Osteocyte (in vitro differentiated cells): Measurements from ENCODE around the gene UBR4. TPM values are rescaled to one million over a fixed set of nuclear protein-coding genes. Genes with fewer than 3 reads are reported as not detected.
A peak's percentile ranks its signal among the peaks of the same experiment; 100 is the strongest.

Source experiments
- DNase-seq: peaks from one replicate; pipeline ENCODE4 v3.0.0; 2021; ENCODE audit warnings: mixed read lengths; ENCODE audit not compliant: unreplicated experiment; ENCODE audit errors: extremely low spot score
- H3K27ac Mint-ChIP-seq: one replicate; pipeline ENCODE4 v1.8.0; 2021; ENCODE audit warnings: mild to moderate bottlenecking, mixed read lengths; ENCODE audit not compliant: unreplicated experiment
- H3K27me3 Mint-ChIP-seq: one replicate; pipeline ENCODE4 v1.8.0; 2021; ENCODE audit warnings: mixed read lengths; ENCODE audit not compliant: unreplicated experiment
- H3K36me3 Mint-ChIP-seq: one replicate; pipeline ENCODE4 v1.8.0; 2021; ENCODE audit warnings: mixed read lengths; ENCODE audit not compliant: unreplicated experiment
- H3K4me1 Mint-ChIP-seq: one replicate; pipeline ENCODE4 v1.8.0; 2021; ENCODE audit warnings: mixed read lengths; ENCODE audit not compliant: unreplicated experiment
- H3K4me3 Mint-ChIP-seq: one replicate; pipeline ENCODE4 v1.8.0; 2021; ENCODE audit warnings: mild to moderate bottlenecking, moderate library complexity, mixed read lengths; ENCODE audit not compliant: unreplicated experiment
- H3K9me3 Mint-ChIP-seq: one replicate; pipeline ENCODE4 v1.8.0; 2021; ENCODE audit warnings: mixed read lengths; ENCODE audit not compliant: unreplicated experiment
- total RNA-seq: library from RNA; stranded (reverse); gene quantifications from 2 replicates; pipeline ENCODE4 v1.2.1, GENCODE V29; 2021
- TF ChIP-seq, protein P1 (sequence below): fragments of 200-600 bp; sonication (generic); IDR thresholded peaks from 2 replicates; pipeline ENCODE4 v1.5.0; 2021; ENCODE audit warnings: antibody characterized with exemption, mild to moderate bottlenecking, moderate library complexity

UBR4 gene
- total RNA-seq, 1 donor from 2014 or later: 161 TPM

GRCh38 chr1:19209439-19209989, 552 bp downstream of the UBR4 start:
- H3K27ac Mint-ChIP-seq: peak overlapping the region; percentile 93
- no peaks in the 10 kb centered on the region for H3K9me3 Mint-ChIP-seq
- peak overlapping the region; percentile 98 for H3K4me3 Mint-ChIP-seq
- H3K27me3 Mint-ChIP-seq: no peaks in the 10 kb centered on the region
- DNase-seq: no peak
- H3K36me3 Mint-ChIP-seq: peaks cover 5% of the 10 kb centered on the region
- peaks cover 58% of the 10 kb centered on the region for H3K4me1 Mint-ChIP-seq
- TF ChIP-seq, protein P1, sequence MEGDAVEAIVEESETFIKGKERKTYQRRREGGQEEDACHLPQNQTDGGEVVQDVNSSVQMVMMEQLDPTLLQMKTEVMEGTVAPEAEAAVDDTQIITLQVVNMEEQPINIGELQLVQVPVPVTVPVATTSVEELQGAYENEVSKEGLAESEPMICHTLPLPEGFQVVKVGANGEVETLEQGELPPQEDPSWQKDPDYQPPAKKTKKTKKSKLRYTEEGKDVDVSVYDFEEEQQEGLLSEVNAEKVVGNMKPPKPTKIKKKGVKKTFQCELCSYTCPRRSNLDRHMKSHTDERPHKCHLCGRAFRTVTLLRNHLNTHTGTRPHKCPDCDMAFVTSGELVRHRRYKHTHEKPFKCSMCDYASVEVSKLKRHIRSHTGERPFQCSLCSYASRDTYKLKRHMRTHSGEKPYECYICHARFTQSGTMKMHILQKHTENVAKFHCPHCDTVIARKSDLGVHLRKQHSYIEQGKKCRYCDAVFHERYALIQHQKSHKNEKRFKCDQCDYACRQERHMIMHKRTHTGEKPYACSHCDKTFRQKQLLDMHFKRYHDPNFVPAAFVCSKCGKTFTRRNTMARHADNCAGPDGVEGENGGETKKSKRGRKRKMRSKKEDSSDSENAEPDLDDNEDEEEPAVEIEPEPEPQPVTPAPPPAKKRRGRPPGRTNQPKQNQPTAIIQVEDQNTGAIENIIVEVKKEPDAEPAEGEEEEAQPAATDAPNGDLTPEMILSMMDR: no peak

DNA sequence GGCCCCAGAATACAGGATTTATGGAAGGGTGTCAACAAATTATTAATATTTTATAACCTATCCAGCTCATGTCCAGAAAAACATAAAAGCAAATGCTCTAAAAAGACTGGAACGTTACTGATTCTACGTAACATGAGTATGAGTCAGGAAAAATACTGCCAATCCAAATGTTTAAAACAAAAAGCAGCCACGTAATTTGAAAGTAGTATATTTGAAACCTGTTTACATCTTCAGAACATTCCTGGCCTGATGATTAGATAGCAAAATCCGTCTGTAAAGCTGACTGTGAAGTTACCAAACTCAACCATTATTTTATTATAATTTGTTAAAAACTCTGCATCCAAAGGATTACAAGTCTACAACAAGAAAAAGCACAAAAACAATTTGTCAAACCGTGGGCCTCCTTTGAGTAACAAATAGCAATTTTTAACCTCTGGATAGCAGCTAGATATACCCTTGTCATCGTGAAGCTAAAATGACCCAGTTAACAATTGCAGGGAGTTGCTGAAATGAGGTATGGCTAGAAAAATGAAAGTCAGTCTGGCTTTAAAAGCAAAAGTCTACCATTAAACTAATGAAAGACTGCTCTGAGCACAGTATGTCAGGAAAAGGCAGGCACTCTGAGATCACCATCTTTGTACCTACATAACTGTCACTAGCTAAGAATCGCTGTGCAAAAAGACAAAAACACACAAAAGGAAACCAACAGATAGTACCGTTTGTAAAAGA, 1.2 kb downstream of the UBR4 start:
- H3K4me1 Mint-ChIP-seq: peaks cover 63% of the 10 kb centered on the region
- H3K27ac Mint-ChIP-seq: peak overlapping the region; percentile 93
- H3K9me3 Mint-ChIP-seq: no peaks in the 10 kb centered on the region

DNA sequence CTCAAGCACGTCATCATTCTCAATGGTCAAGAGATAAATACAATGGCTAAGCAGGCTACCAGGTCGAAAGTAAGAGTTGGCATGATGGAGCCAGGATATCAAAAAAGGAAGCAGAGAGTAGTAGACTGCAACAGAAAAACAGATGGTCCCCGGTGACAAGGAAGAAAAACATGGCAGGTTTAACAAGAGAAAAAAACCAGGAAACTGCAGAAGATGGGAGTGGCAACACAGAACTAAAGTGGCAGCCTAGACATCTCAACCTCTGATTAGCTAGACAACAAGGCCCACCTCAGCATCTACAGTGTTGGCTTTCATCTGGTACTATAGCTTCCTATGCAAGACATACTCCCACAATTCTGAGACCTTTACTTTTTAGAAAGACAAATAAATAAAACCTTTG, 3.1 kb downstream of the UBR4 start:
- TF ChIP-seq, protein P1: no peak
- DNase-seq: no peak
- Mint-ChIP-seq H3K4me3 (no peak overlapping the region), H3K9me3 (no peaks in the 10 kb centered on the region), H3K4me1 (peaks cover 71% of the 10 kb centered on the region), H3K27me3 (no peaks in the 10 kb centered on the region), H3K36me3 (no peaks in the 10 kb centered on the region), H3K27ac (no peak overlapping the region)

More for the DNA sequence above, 1.2 kb downstream of the UBR4 start:
- TF ChIP-seq, protein P1: no peak
- no peak for DNase-seq
- no peaks in the 10 kb centered on the region for H3K27me3 Mint-ChIP-seq
- peak overlapping the region; percentile 98 for H3K4me3 Mint-ChIP-seq
- peaks cover 5% of the 10 kb centered on the region for H3K36me3 Mint-ChIP-seq

DNA sequence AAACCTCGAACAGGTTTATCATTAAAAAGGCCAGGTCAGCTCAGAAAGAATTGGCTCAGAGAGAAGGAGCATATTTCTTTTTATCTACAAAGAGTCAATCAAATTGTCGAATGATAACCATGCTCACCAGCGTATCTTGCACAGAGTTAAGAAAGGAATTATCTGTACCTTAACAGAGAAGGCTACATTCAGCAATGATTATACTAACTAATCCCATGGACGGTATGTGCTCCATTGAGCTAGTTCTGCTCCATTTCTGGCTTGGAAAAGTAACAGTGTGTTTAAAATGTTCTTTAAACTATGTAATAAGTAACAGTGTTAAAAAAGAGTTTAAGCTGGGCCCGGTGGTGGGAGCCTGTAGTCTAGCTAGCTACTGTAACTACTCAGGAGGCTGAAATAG, 4.2 kb downstream of the UBR4 start:
- peaks cover 67% of the 10 kb centered on the region for H3K4me1 Mint-ChIP-seq
- no peak for DNase-seq
- no peaks in the 10 kb centered on the region for H3K9me3 Mint-ChIP-seq
- H3K36me3 Mint-ChIP-seq: peaks cover 3% of the 10 kb centered on the region
- no peak overlapping the region for H3K4me3 Mint-ChIP-seq
- no peak overlapping the region for H3K27ac Mint-ChIP-seq
- no peaks in the 10 kb centered on the region for H3K27me3 Mint-ChIP-seq
- TF ChIP-seq, protein P1: no peak

DNA sequence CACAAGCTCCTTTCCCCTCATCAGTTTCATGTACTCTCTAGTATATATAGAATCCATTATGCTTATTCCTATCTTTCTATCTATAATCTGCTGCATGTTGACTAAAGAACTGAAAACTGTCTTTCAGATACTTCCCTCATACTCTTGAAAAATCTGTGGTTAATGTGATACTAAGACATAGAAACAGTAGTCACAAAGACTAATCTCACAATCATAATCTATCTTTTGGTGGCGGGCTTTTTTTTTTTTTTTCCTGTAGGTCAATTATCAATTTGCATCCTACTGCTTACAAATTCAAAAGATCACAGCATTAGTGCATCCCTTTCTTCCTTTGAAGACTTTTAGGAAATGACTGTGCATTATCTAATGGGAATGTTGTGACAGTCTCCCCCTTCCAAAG, 4.7 kb downstream of the UBR4 start:
- no peak overlapping the region for H3K27ac Mint-ChIP-seq
- H3K36me3 Mint-ChIP-seq: peaks cover 5% of the 10 kb centered on the region
- H3K27me3 Mint-ChIP-seq: no peaks in the 10 kb centered on the region
- no peak for DNase-seq
- H3K4me3 Mint-ChIP-seq: no peak overlapping the region
- no peaks in the 10 kb centered on the region for H3K9me3 Mint-ChIP-seq
- TF ChIP-seq, protein P1: no peak
- H3K4me1 Mint-ChIP-seq: peaks cover 64% of the 10 kb centered on the region
